Panc1 (cell line): ENCODE measurements around the gene CNIH2. TPM values are rescaled to one million over a fixed set of nuclear protein-coding genes. Genes with fewer than 3 reads are reported as not detected.

Experiments
- ATAC-seq: fragments of 200-7000 bp; cut with Tn5 transposase; 2 replicates; pipeline ENCODE4 v1.9.1; 2020; ENCODE audit warnings: mild to moderate bottlenecking, moderate library complexity
- BruUV-seq: library from RNA; stranded (reverse); fragments of 400-500 nt; replicated peaks from 2 replicates; lab custom pipeline; 2021; lab: Mats Ljungman, UMichigan
- CTCF ChIA-PET: fragments of 300-600 bp; sonication (Branson Sonifier 250); formaldehyde crosslinking; loops from one replicate; lab custom pipeline; 2022; ENCODE audit warnings: antibody characterized with exemption; lab: Charles Lee
- POLR2A ChIA-PET: fragments of 300-600 bp; sonication (Branson Sonifier 250); formaldehyde crosslinking; loops from one replicate; lab custom pipeline; 2022; ENCODE audit warnings: antibody characterized with exemption; lab: Charles Lee
- DNase-seq: peaks from one replicate; pipeline ENCODE4 v3.0.0-alpha.2; 2010; ENCODE audit warnings: low read depth, low spot score
- H3K27ac ChIP-seq: 2 replicates; pipeline ENCODE4 v1.5.1; 2011; ENCODE audit warnings: mild to moderate bottlenecking, low read length, inconsistent platforms
- H3K27me3 ChIP-seq: fragments of 200-500 bp; sonication (Bioruptor generic); 2 replicates; pipeline ENCODE4 v1.6.0; 2014; ENCODE audit warnings: low read length, inconsistent platforms; ENCODE audit not compliant: control insufficient read depth, insufficient read depth
- H3K36me3 ChIP-seq: fragments of 200-500 bp; sonication (Bioruptor generic); 2 replicates; pipeline ENCODE4 v1.5.1; 2014; ENCODE audit warnings: inconsistent platforms, mild to moderate bottlenecking, low read length, moderate library complexity; ENCODE audit not compliant: control insufficient read depth, insufficient read depth
- H3K4me1 ChIP-seq: 2 replicates; pipeline ENCODE4 v1.5.1; 2011; ENCODE audit warnings: inconsistent platforms, mild to moderate bottlenecking, low read length, moderate library complexity; ENCODE audit not compliant: control insufficient read depth, insufficient read depth
- H3K4me3 ChIP-seq, 2 experiments: 2 replicates each; pipeline ENCODE4 v1.5.1; 2011 to 2012; ENCODE audit warnings: low read depth in 2 of 2, low read length in 2 of 2, mild to moderate bottlenecking in 2 of 2, inconsistent platforms in 1 of 2, moderate library complexity in 1 of 2
- H3K9me3 ChIP-seq: fragments of 200-500 bp; sonication (Bioruptor generic); 2 replicates; pipeline ENCODE4 v1.5.1; 2014; ENCODE audit warnings: low read depth, mild to moderate bottlenecking, inconsistent platforms, low read length, moderate library complexity; ENCODE audit not compliant: control insufficient read depth, insufficient read depth
- POLR2AphosphoS5 ChIP-seq: IDR thresholded peaks from 2 replicates; pipeline ENCODE4 v1.6.1; 2012; ENCODE audit warnings: mild to moderate bottlenecking, low read depth, low read length, moderate library complexity
- SIN3A ChIP-seq: IDR thresholded peaks from 2 replicates; pipeline ENCODE4 v1.6.1; 2012; ENCODE audit warnings: low read depth, mild to moderate bottlenecking, low read length, moderate library complexity, borderline replicate concordance; ENCODE audit not compliant: insufficient read depth
- TCF7L2 ChIP-seq: IDR thresholded peaks from 2 replicates; pipeline ENCODE4 v1.6.1; 2011; ENCODE audit warnings: mild to moderate bottlenecking, low read depth, low read length, inconsistent platforms
- in situ Hi-C: cut with HindIII; loops from 2 replicates; pipeline ENCODE4 v1.10.0; 2016; ENCODE audit warnings: low sequenced_read_pairs, low pct_unique_long_range_greater_than_20kb
- intact Hi-C: fragments of 100-400 bp; cut with micrococcal nuclease; formaldehyde crosslinking; loops from one replicate; pipeline ENCODE4 v1.10.0; 2022; ENCODE audit not compliant: unreplicated experiment
- total RNA-seq: library from RNA; stranded (reverse); gene quantifications from one replicate; pipeline ENCODE4 v1.2.1, GENCODE V29; 2021; ENCODE audit not compliant: unreplicated experiment
- TF ChIP-seq, protein P1 (sequence below): fragments of 450-650 bp; IDR thresholded peaks from 2 replicates; pipeline ENCODE4 v1.5.1; 2017; ENCODE audit warnings: mild to moderate bottlenecking
- TF ChIP-seq, protein P2 (sequence below), 2 experiments: IDR thresholded peaks; 2 replicates each; pipeline ENCODE4 v1.6.1; 2011 to 2012; ENCODE audit warnings: low read depth in 2 of 2, control low read depth in 1 of 2, low read length in 1 of 2, mild to moderate bottlenecking in 1 of 2, moderate library complexity in 1 of 2; ENCODE audit not compliant: insufficient read depth in 1 of 2

Gene CNIH2
- total RNA-seq, 1 experiment from 2014 or later: 9.3 TPM

DNA sequence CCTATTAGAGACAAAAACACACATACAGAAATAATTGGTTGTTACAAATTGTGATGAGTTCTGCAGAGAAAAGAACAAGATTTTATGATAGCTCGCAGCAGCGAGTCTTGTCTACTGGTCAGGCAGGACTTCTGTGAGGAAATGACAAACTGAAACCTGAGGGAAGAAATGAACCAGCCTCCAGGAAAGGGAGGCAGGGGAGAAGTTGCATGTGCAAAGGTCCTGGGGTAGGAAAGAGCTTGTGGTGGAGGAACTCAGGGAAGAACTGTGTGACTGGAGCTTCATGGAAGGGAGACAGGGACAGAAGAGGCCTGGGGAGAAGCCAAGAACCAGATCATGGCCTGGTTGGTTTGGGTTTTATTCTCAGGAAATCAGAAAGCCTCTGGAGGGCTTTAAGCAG is 18.8 kb upstream of the CNIH2 start:
- Histone ChIP-seq H3K36me3 (0 out of 2 replicates have a peak, but pooled peaks cover 4% of the 10 kb centered on the region), H3K27me3 (no peaks in the 10 kb centered on the region), H3K4me1 (peaks cover 7% of the 10 kb centered on the region), H3K4me3 (no peak overlapping the region), H3K27ac (no peak overlapping the region), H3K9me3 (no peaks in the 10 kb centered on the region)
- ChIA-PET CTCF (interaction anchor here (0.9 kb wide), 1 partner anchor 39 kb away, joined by 4 read pairs; no protein-coding TSS in a partner anchor), POLR2A (interaction anchor here (0.6 kb wide), 1 partner anchor 134 kb away, joined by 7 read pairs; no protein-coding TSS in a partner anchor)
- ATAC-seq: no peak
- no peak for DNase-seq
- in situ Hi-C loops (no loop called here), intact Hi-C loops (no loop called here)
- TF ChIP-seq, protein P1, sequence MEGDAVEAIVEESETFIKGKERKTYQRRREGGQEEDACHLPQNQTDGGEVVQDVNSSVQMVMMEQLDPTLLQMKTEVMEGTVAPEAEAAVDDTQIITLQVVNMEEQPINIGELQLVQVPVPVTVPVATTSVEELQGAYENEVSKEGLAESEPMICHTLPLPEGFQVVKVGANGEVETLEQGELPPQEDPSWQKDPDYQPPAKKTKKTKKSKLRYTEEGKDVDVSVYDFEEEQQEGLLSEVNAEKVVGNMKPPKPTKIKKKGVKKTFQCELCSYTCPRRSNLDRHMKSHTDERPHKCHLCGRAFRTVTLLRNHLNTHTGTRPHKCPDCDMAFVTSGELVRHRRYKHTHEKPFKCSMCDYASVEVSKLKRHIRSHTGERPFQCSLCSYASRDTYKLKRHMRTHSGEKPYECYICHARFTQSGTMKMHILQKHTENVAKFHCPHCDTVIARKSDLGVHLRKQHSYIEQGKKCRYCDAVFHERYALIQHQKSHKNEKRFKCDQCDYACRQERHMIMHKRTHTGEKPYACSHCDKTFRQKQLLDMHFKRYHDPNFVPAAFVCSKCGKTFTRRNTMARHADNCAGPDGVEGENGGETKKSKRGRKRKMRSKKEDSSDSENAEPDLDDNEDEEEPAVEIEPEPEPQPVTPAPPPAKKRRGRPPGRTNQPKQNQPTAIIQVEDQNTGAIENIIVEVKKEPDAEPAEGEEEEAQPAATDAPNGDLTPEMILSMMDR: no peak
- TF ChIP-seq SIN3A: no peak
- TF ChIP-seq POLR2AphosphoS5: no peak
- TF ChIP-seq, protein P2, sequence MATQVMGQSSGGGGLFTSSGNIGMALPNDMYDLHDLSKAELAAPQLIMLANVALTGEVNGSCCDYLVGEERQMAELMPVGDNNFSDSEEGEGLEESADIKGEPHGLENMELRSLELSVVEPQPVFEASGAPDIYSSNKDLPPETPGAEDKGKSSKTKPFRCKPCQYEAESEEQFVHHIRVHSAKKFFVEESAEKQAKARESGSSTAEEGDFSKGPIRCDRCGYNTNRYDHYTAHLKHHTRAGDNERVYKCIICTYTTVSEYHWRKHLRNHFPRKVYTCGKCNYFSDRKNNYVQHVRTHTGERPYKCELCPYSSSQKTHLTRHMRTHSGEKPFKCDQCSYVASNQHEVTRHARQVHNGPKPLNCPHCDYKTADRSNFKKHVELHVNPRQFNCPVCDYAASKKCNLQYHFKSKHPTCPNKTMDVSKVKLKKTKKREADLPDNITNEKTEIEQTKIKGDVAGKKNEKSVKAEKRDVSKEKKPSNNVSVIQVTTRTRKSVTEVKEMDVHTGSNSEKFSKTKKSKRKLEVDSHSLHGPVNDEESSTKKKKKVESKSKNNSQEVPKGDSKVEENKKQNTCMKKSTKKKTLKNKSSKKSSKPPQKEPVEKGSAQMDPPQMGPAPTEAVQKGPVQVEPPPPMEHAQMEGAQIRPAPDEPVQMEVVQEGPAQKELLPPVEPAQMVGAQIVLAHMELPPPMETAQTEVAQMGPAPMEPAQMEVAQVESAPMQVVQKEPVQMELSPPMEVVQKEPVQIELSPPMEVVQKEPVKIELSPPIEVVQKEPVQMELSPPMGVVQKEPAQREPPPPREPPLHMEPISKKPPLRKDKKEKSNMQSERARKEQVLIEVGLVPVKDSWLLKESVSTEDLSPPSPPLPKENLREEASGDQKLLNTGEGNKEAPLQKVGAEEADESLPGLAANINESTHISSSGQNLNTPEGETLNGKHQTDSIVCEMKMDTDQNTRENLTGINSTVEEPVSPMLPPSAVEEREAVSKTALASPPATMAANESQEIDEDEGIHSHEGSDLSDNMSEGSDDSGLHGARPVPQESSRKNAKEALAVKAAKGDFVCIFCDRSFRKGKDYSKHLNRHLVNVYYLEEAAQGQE (IDR thresholded peaks at IDR 0.05; ENCODE audit: insufficient read depth in 1 of 2, low read depth in 2 of 2, low read length in 1 of 2): no peak
- TF ChIP-seq TCF7L2: no peak
- BruUV-seq: TSS peak; percentile 77

DNA sequence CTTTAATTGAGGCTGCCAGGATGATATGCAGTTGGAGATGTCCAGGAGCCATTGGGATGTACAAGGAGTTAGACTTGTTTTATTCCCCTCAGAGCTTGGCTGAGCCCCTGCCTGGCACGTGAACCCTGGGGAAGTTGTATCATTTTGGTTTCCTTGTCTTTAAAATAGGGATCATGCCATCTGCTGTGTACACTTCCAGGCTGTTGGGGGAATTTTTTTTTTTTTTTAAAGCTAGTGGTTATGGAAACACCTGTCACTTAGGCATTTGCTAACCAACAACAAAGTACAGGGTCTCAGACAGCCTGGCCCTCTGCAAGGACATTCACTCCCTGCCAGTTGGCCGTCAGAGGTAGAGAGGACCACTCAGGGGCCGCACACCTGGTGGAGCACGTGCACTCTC is 18.0 kb upstream of the CNIH2 start:
- no peak for ATAC-seq
- POLR2A ChIA-PET: interaction anchor here (0.5 to 0.6 kb wide), 3 partner anchors 14 to 275 kb away, joined by 3 to 4 read pairs (median 4); no protein-coding TSS in a partner anchor

More for the DNA sequence above, 18.0 kb upstream of the CNIH2 start:
- CTCF ChIA-PET: interaction anchor here (0.5 kb wide), 1 partner anchor 450 kb away, joined by 3 read pairs; no protein-coding TSS in a partner anchor
- Histone ChIP-seq H3K4me3 (no peak overlapping the region), H3K4me1 (peaks cover 7% of the 10 kb centered on the region), H3K27me3 (no peaks in the 10 kb centered on the region), H3K27ac (no peak overlapping the region), H3K9me3 (no peaks in the 10 kb centered on the region), H3K36me3 (0 out of 2 replicates have a peak, but pooled peaks cover 4% of the 10 kb centered on the region)
- TF ChIP-seq POLR2AphosphoS5 (no peak), SIN3A (no peak), TCF7L2 (no peak)
- TF ChIP-seq, protein P2 (IDR thresholded peaks at IDR 0.05; ENCODE audit: insufficient read depth in 1 of 2, low read depth in 2 of 2, low read length in 1 of 2): no peak
- TF ChIP-seq, protein P1: no peak
- intact Hi-C loops (no loop called here), in situ Hi-C loops (no loop called here)
- DNase-seq: no peak
- no TSS peak for BruUV-seq
